ENCODE results near the gene JAKMIP1.

- TF ChIP-seq MAX (IDR thresholded peaks at IDR 0.05) = no peak
- TF ChIP-seq CTCF (IDR thresholded peaks at IDR 0.05 in 2 of 3, conservative IDR thresholded peaks at IDR 0.05 in 1 of 3; ENCODE audit: borderline replicate concordance in 1 of 3, insufficient read depth in 1 of 3, low read depth in 2 of 3, low read length in 2 of 3) = no peak
- TF ChIP-seq POLR2A (IDR thresholded peaks at IDR 0.05; ENCODE audit: borderline replicate concordance, extremely low read depth, insufficient read depth, insufficient read length) = no peak
- TF ChIP-seq JUND (IDR thresholded peaks at IDR 0.05) = no peak
- no peak for TF ChIP-seq POLR2AphosphoS5 (IDR thresholded peaks at IDR 0.05; ENCODE audit: low read depth, low read length)
- no peak for TF ChIP-seq FOSL1 (IDR thresholded peaks at IDR 0.05; ENCODE audit: low read depth)
- TF ChIP-seq SIN3A (IDR thresholded peaks at IDR 0.05; ENCODE audit: low read depth) = no peak
- no peak for TF ChIP-seq YY1 (IDR thresholded peaks at IDR 0.05; ENCODE audit: extremely low read depth, insufficient replicate concordance, low read depth, low read length)
- no peak for TF ChIP-seq ATF3 (IDR thresholded peaks at IDR 0.05)
- no peak for TF ChIP-seq EZH2phosphoT487 (IDR thresholded peaks at IDR 0.05; ENCODE audit: borderline replicate concordance)
- no peak for TF ChIP-seq RAD21 (IDR thresholded peaks at IDR 0.05; ENCODE audit: low read depth)
Measured at GRCh38 chr4:6062133-6062532, 138.2 kb downstream of the JAKMIP1 start.
